SK-N-SH (cell line): ENCODE data around the gene SLC7A1. TPM values are rescaled to one million over a fixed set of nuclear protein-coding genes. Genes with fewer than 3 reads are reported as not detected.

Experiments used
- CTCF ChIA-PET: fragments of 300-600, 350-600 bp; formaldehyde crosslinking; extraction: SDS; loops from one replicate; lab custom pipeline; 2021; lab: Yijun Ruan, JAX
- POLR2A ChIA-PET: fragments of 350-600 bp; sonication (Branson Sonifier 250); formaldehyde crosslinking; extraction: SDS; loops from one replicate; lab custom pipeline; 2020; ENCODE audit warnings: antibody characterized with exemption, inconsistent platforms; lab: Yijun Ruan, JAX
- DNase-seq: peaks from one replicate; pipeline ENCODE4 v3.0.0; 2012
- H2AFZ ChIP-seq: fragments of 200-600 bp; sonication (generic); 2 replicates; pipeline ENCODE4 v1.8.1; 2016; ENCODE audit warnings: antibody characterized with exemption, mild to moderate bottlenecking, low read depth
- H3F3A ChIP-seq: fragments of 200-600 bp; sonication (generic); replicated peaks from 2 replicates; pipeline ENCODE3; 2016; ENCODE audit warnings: antibody characterized with exemption, mild to moderate bottlenecking; ENCODE audit not compliant: insufficient read depth
- H3K27ac ChIP-seq, 2 experiments: fragments of 200-500 bp in 1 of 2; fragments of 200-600 bp in 1 of 2; sonication (Bioruptor generic) in 1 of 2; sonication (generic), shearing (Covaris generic) in 1 of 2; 2 replicates each; pipeline versions ENCODE4 v1.5.1 to v1.6.1; 2014 to 2016; ENCODE audit warnings: low read depth in 2 of 2, inconsistent platforms in 1 of 2, low read length in 1 of 2, mild to moderate bottlenecking in 1 of 2, mixed read lengths in 1 of 2
- H3K27me3 ChIP-seq: fragments of 200-600 bp; sonication (generic), shearing (Covaris generic); 2 replicates; pipeline ENCODE4 v1.6.1; 2016; ENCODE audit warnings: mixed run types; ENCODE audit not compliant: insufficient read depth
- H3K36me3 ChIP-seq, 2 experiments: fragments of 200-500 bp in 1 of 2; fragments of 200-600 bp in 1 of 2; sonication (Bioruptor generic) in 1 of 2; sonication (generic) in 1 of 2; replicated peaks in 1 of 2; 2 replicates each; pipeline versions ENCODE3 to v1.5.1; 2014 to 2016; ENCODE audit warnings: low read length in 1 of 2, mild to moderate bottlenecking in 1 of 2; ENCODE audit not compliant: insufficient read depth in 2 of 2, control insufficient read depth in 1 of 2
- H3K4me1 ChIP-seq, 2 experiments: fragments of 200-500 bp in 1 of 2; fragments of 200-600 bp in 1 of 2; sonication (Bioruptor generic) in 1 of 2; sonication (generic), shearing (Covaris generic) in 1 of 2; 2 replicates each; pipeline versions ENCODE4 v1.5.1 to v1.6.1; 2014 to 2016; ENCODE audit warnings: low read depth in 1 of 2, low read length in 1 of 2, mixed run types in 1 of 2; ENCODE audit not compliant: insufficient read depth in 2 of 2, control insufficient read depth in 1 of 2
- H3K4me2 ChIP-seq: fragments of 200-600 bp; sonication (generic), shearing (Covaris generic); 2 replicates; pipeline ENCODE4 v1.6.1; 2017; ENCODE audit warnings: mixed run types
- H3K4me3 ChIP-seq, 2 experiments: fragments of 200-500 bp in 1 of 2; fragments of 200-600 bp in 1 of 2; sonication (Bioruptor generic) in 1 of 2; sonication (generic), shearing (Covaris generic) in 1 of 2; 2 replicates each; pipeline versions ENCODE4 v1.5.1 to v1.8.1; 2014 to 2016; ENCODE audit warnings: low read depth in 2 of 2, inconsistent platforms in 1 of 2, low read length in 1 of 2, mild to moderate bottlenecking in 1 of 2, mixed read lengths in 1 of 2, moderate library complexity in 1 of 2
- H3K79me2 ChIP-seq: fragments of 200-600 bp; sonication (generic); 2 replicates; pipeline ENCODE4 v1.8.1; 2017; ENCODE audit warnings: mild to moderate bottlenecking; ENCODE audit not compliant: insufficient read depth
- H3K9ac ChIP-seq: fragments of 200-600 bp; sonication (generic); 2 replicates; pipeline ENCODE4 v1.6.1; 2017; ENCODE audit warnings: mixed run types
- H3K9me2 ChIP-seq: fragments of 200-600 bp; sonication (generic); 2 replicates; pipeline ENCODE4 v1.6.1; 2017; ENCODE audit warnings: mixed run types
- H3K9me3 ChIP-seq: fragments of 200-600 bp; sonication (generic); 2 replicates; pipeline ENCODE4 v1.6.1; 2017; ENCODE audit warnings: mixed run types, mild to moderate bottlenecking, moderate library complexity
- H4K20me1 ChIP-seq: fragments of 200-600 bp; sonication (generic); 2 replicates; pipeline ENCODE4 v1.6.1; 2017; ENCODE audit warnings: mild to moderate bottlenecking, mixed run types; ENCODE audit not compliant: insufficient read depth
- FOSL2 ChIP-seq: IDR thresholded peaks from 2 replicates; pipeline ENCODE4 v1.4.0; 2012; ENCODE audit warnings: low read depth, mild to moderate bottlenecking, moderate library complexity, borderline replicate concordance
- FOXM1 ChIP-seq: IDR thresholded peaks from 2 replicates; pipeline ENCODE4 v1.4.0; 2012; ENCODE audit warnings: low read depth, mild to moderate bottlenecking
- GABPA ChIP-seq: IDR thresholded peaks from 2 replicates; pipeline ENCODE4 v1.4.0; 2012; ENCODE audit warnings: low read depth, mild to moderate bottlenecking
- GATA2 ChIP-seq: sonication (generic); formaldehyde crosslinking; IDR thresholded peaks from 2 replicates; pipeline ENCODE4 v1.5.0; 2020; ENCODE audit warnings: mild to moderate bottlenecking, missing genetic modification reagents
- MXI1 ChIP-seq: IDR thresholded peaks from 2 replicates; pipeline ENCODE4 v1.6.1; 2012; ENCODE audit warnings: mild to moderate bottlenecking, low read depth, low read length, improper control_type of control experiment
- RCOR1 ChIP-seq: fragments of 150-350 bp; IDR thresholded peaks from 2 replicates; pipeline ENCODE4 v1.6.1; 2017; ENCODE audit warnings: antibody characterized with exemption, low read length
- RFX5 ChIP-seq: IDR thresholded peaks from 2 replicates; pipeline ENCODE4 v1.6.1; 2012; ENCODE audit warnings: mild to moderate bottlenecking, improper control_type of control experiment, low read length
- RXRA ChIP-seq: IDR thresholded peaks from 2 replicates; pipeline ENCODE4 v1.4.0; 2012; ENCODE audit warnings: low read depth, mild to moderate bottlenecking, borderline replicate concordance
- SIN3A ChIP-seq: IDR thresholded peaks from 2 replicates; pipeline ENCODE4 v1.6.1; 2012; ENCODE audit warnings: low read depth, mild to moderate bottlenecking, low read length, moderate library complexity, borderline replicate concordance
- SMC3 ChIP-seq: IDR thresholded peaks from 2 replicates; pipeline ENCODE4 v1.6.1; 2012; ENCODE audit warnings: low read depth, low read length, improper control_type of control experiment
- TCF12 ChIP-seq: IDR thresholded peaks from 2 replicates; pipeline ENCODE4 v1.4.0; 2012
- WGBS: methylation state at CpG from one replicate; pipeline ENCODE4 v1.1.6; 2017; ENCODE audit warnings: low lambda C conversion rate; 5-methylcytosine and 5-hydroxymethylcytosine counted together
- polyA plus RNA-seq, 3 experiments: library from polyadenylated mRNA; depleted of rRNA; stranded (reverse); fragments of >200 nt; gene quantifications; 2 replicates each; pipeline ENCODE4 v1.2.3, GENCODE V29; 2012
- TF ChIP-seq, protein P1 (sequence below): fragments of 150-350 bp; IDR thresholded peaks from 2 replicates; pipeline ENCODE4 v1.6.1; 2016; ENCODE audit warnings: mild to moderate bottlenecking, low read depth, low read length
- TF ChIP-seq, protein P2 (sequence below): IDR thresholded peaks from 2 replicates; pipeline ENCODE4 v1.4.0; 2012; ENCODE audit warnings: low read depth, borderline replicate concordance
- TF ChIP-seq, protein P3 (sequence below): fragments of 200-600 bp; sonication (generic); IDR thresholded peaks from 2 replicates; pipeline ENCODE4 v1.6.1; 2017; ENCODE audit warnings: antibody characterized with exemption, mild to moderate bottlenecking, moderate library complexity
- TF ChIP-seq, protein P4 (sequence below): IDR thresholded peaks from 2 replicates; pipeline ENCODE4; 2012
- TF ChIP-seq, protein P5 (sequence below): IDR thresholded peaks from 2 replicates; pipeline ENCODE4 v1.4.0; 2012; ENCODE audit warnings: low read depth

The SLC7A1 gene
- polyA plus RNA-seq, 1 of the 3 experiments (the other 2 are of a cell fraction): 14.0 TPM

DNA sequence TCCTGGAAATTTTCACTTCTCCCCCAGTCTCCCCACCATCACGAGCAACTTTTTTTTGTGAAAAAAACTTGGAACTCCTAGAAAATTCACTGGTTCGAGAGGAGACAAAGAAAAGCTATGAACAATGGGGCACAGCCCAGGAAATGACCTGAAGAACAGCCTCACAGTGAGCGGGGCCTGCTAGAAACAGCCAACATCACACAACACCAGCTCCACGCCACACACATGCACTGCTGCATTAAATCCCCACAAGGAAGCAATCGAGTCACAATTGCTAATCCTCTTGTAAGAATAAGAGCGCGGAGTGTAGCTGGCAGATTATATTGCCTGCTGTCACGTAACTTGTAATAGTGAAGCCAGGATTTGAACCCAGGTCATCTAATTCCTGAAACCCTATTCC is 48.8 kb downstream of the SLC7A1 start:
- no peaks in the 10 kb centered on the region for H3K27me3 ChIP-seq
- no peaks in the 10 kb centered on the region for H3K9me2 ChIP-seq
- peaks cover 24 to 31% of the 10 kb centered on the region in 2 experiments for H3K36me3 ChIP-seq
- peaks cover 45% of the 10 kb centered on the region for H4K20me1 ChIP-seq
- 92% methylated on average over 8 of the region's 8 CpGs for WGBS
- H3K27ac ChIP-seq: no peak overlapping the region
- peaks cover 4 to 6% of the 10 kb centered on the region in 2 experiments; a peak in 2 of 4 replicates for H3K4me1 ChIP-seq
- H2AFZ ChIP-seq: no peak overlapping the region
- H3K9ac ChIP-seq: no peak overlapping the region
- TF ChIP-seq, protein P1, sequence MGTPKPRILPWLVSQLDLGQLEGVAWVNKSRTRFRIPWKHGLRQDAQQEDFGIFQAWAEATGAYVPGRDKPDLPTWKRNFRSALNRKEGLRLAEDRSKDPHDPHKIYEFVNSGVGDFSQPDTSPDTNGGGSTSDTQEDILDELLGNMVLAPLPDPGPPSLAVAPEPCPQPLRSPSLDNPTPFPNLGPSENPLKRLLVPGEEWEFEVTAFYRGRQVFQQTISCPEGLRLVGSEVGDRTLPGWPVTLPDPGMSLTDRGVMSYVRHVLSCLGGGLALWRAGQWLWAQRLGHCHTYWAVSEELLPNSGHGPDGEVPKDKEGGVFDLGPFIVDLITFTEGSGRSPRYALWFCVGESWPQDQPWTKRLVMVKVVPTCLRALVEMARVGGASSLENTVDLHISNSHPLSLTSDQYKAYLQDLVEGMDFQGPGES: no peak
- TF ChIP-seq MXI1 (no peak), TCF12 (no peak), RFX5 (no peak)
- TF ChIP-seq, protein P2, sequence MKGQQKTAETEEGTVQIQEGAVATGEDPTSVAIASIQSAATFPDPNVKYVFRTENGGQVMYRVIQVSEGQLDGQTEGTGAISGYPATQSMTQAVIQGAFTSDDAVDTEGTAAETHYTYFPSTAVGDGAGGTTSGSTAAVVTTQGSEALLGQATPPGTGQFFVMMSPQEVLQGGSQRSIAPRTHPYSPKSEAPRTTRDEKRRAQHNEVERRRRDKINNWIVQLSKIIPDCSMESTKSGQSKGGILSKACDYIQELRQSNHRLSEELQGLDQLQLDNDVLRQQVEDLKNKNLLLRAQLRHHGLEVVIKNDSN: no peak
- TF ChIP-seq, protein P3, sequence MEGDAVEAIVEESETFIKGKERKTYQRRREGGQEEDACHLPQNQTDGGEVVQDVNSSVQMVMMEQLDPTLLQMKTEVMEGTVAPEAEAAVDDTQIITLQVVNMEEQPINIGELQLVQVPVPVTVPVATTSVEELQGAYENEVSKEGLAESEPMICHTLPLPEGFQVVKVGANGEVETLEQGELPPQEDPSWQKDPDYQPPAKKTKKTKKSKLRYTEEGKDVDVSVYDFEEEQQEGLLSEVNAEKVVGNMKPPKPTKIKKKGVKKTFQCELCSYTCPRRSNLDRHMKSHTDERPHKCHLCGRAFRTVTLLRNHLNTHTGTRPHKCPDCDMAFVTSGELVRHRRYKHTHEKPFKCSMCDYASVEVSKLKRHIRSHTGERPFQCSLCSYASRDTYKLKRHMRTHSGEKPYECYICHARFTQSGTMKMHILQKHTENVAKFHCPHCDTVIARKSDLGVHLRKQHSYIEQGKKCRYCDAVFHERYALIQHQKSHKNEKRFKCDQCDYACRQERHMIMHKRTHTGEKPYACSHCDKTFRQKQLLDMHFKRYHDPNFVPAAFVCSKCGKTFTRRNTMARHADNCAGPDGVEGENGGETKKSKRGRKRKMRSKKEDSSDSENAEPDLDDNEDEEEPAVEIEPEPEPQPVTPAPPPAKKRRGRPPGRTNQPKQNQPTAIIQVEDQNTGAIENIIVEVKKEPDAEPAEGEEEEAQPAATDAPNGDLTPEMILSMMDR: no peak
- TF ChIP-seq, protein P4, sequence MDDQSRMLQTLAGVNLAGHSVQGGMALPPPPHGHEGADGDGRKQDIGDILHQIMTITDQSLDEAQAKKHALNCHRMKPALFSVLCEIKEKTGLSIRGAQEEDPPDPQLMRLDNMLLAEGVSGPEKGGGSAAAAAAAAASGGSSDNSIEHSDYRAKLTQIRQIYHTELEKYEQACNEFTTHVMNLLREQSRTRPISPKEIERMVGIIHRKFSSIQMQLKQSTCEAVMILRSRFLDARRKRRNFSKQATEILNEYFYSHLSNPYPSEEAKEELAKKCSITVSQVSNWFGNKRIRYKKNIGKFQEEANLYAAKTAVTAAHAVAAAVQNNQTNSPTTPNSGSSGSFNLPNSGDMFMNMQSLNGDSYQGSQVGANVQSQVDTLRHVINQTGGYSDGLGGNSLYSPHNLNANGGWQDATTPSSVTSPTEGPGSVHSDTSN: no peak
- TF ChIP-seq, protein P5, sequence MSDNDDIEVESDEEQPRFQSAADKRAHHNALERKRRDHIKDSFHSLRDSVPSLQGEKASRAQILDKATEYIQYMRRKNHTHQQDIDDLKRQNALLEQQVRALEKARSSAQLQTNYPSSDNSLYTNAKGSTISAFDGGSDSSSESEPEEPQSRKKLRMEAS: no peak
- ChIA-PET POLR2A (no interaction called here), CTCF (interaction anchor here (0.8 to 1.2 kb wide), 2 partner anchors 38 to 159 kb away, joined by 3 to 4 read pairs; no protein-coding TSS in a partner anchor)
- H3F3A ChIP-seq: peaks cover 5% of the 10 kb centered on the region
- no peak overlapping the region for H3K4me3 ChIP-seq
- no peak overlapping the region for H3K4me2 ChIP-seq
- H3K9me3 ChIP-seq: no peaks in the 10 kb centered on the region
- no peak for DNase-seq
- H3K79me2 ChIP-seq: peaks cover 96% of the 10 kb centered on the region

DNA sequence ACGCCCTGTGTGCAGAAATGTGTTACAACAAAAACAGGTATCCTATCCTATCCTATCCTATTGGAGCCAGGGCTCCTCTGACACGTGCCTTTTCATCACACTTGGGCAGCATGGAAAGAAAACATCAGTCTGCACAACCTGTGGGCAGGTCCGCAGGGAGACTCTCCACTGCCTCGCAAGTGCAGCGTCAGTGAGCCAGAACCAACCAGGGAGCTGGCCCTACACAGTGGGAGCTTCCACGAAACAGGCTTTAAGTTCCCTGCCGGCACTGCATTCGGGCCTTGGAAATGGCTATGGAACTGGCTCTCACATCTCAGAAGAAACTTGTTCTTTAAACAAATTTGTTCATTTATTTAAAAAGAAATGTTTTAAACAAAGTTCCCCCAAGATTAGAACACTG is 49.5 kb downstream of the SLC7A1 start:
- peaks cover 45% of the 10 kb centered on the region for H4K20me1 ChIP-seq
- no peak overlapping the region for H3K9ac ChIP-seq
- no peak overlapping the region for H3K4me2 ChIP-seq
- no peak overlapping the region for H3K27ac ChIP-seq
- H3K79me2 ChIP-seq: peaks cover 96% of the 10 kb centered on the region
- no peak overlapping the region for H3K4me3 ChIP-seq
- H3K27me3 ChIP-seq: no peaks in the 10 kb centered on the region
- ChIA-PET POLR2A (no interaction called here), CTCF (interaction anchor here (1.7 kb wide), 1 partner anchor 38 kb away, joined by 9 read pairs; no protein-coding TSS in a partner anchor)
- peaks cover 5% of the 10 kb centered on the region for H3F3A ChIP-seq
- no peak overlapping the region for H2AFZ ChIP-seq
- H3K4me1 ChIP-seq: peaks cover 4 to 6% of the 10 kb centered on the region in 2 experiments; a peak in 2 of 4 replicates
- H3K9me3 ChIP-seq: no peaks in the 10 kb centered on the region
- WGBS: 93% methylated on average over 8 of the region's 8 CpGs
- H3K36me3 ChIP-seq: peaks cover 18 to 26% of the 10 kb centered on the region in 2 experiments
- no peak for TF ChIP-seq GATA2 (CRISPR knock-in tag)
- TF ChIP-seq, protein P2: no peak
- no peak for TF ChIP-seq FOSL2
- TF ChIP-seq FOXM1: no peak
- no peak for TF ChIP-seq MXI1
- TF ChIP-seq, protein P3: no peak
- no peak for TF ChIP-seq SIN3A
- TF ChIP-seq SMC3: no peak
- TF ChIP-seq GABPA: no peak
- TF ChIP-seq RCOR1: no peak
- no peak for TF ChIP-seq RXRA
- TF ChIP-seq, all 33 proteins: peak for 0
- H3K9me2 ChIP-seq: no peaks in the 10 kb centered on the region
- no peak for DNase-seq
